Measurements from ENCODE around the gene KDELR3. TPM values are rescaled to one million over a fixed set of nuclear protein-coding genes. Genes with fewer than 3 reads are reported as not detected.

The KDELR3 gene
- polyA plus RNA-seq, 3 donors: not detected

- no peak overlapping the region for H2AFZ ChIP-seq (ENCODE audit: insufficient read depth, low read depth, low read length, poor library complexity, severe bottlenecking)
- Mint-ChIP-seq H3K4me1 (peaks cover 8% of the 10 kb centered on the region), H3K4me3 (peak overlapping the region; percentile 72 to 87), H3K36me3 (peaks cover 6 to 11% of the 10 kb centered on the region in 2 donors), H3K27ac (peak overlapping the region in 1 of 7 donors; percentile 13), H3K27me3 (ENCODE audit: low read depth in 3 of 3) (peaks cover 81 to 94% (median 84%) of the 10 kb centered on the region in 3 donors), H3K9me3 (peaks cover 0 to 18% (median 8%) of the 10 kb centered on the region in 7 donors)
- under 1% methylated on average over 62 of the region's 67 CpGs for WGBS (ENCODE audit: insufficient coverage)
- H3K9ac ChIP-seq (ENCODE audit: insufficient read depth, low read length, poor library complexity, severe bottlenecking): no peak overlapping the region
- peaks cover 6% of the 10 kb centered on the region for H4K20me1 ChIP-seq (ENCODE audit: insufficient read depth, low read length)
- TF ChIP-seq CTCF (IDR thresholded peaks at IDR 0.05): no peak
- H3K36me3 ChIP-seq (replicated peaks in 1 of 2; ENCODE audit: control insufficient read depth in 1 of 2, insufficient read depth in 2 of 2, low read length in 2 of 2): no peaks in the 10 kb centered on the region
- peak overlapping the region in 1 of 3 experiments; percentile 49 for H3K4me3 ChIP-seq (replicated peaks in 1 of 3; ENCODE audit: low read depth in 2 of 3, low read length in 3 of 3)
- H3K4me2 ChIP-seq (replicated peaks; ENCODE audit: extremely low read depth, low read length, poor library complexity, severe bottlenecking): peak overlapping the region; percentile 57
- no peaks in the 10 kb centered on the region for H3K79me2 ChIP-seq (ENCODE audit: insufficient read depth, low read length)
- H3K9me3 ChIP-seq (replicated peaks in 1 of 2; ENCODE audit: control insufficient read depth in 1 of 2, insufficient read depth in 1 of 2, low read length in 2 of 2): peaks cover 0 to 24% of the 10 kb centered on the region in 2 donors
- H3K27ac ChIP-seq (ENCODE audit: low read depth in 1 of 2, low read length in 2 of 2): no peak overlapping the region
- peaks cover 3 to 6% of the 10 kb centered on the region in 2 donors for H3K4me1 ChIP-seq (ENCODE audit: control insufficient read depth in 1 of 2, insufficient read depth in 2 of 2, low read length in 2 of 2)
- H3K27me3 ChIP-seq (ENCODE audit: control insufficient read depth in 2 of 2, insufficient read depth in 2 of 2, low read length in 2 of 2): peaks cover 44 to 85% of the 10 kb centered on the region in 2 donors
- intact Hi-C loops (cut with micrococcal nuclease): no loop called here
- DNase-seq: no peak
These were observed 13.4 kb upstream of the KDELR3 start for GRCh38 chr22:38454353-38455075.

GRCh38 chr22:38455076-38455529, 12.8 kb upstream of the KDELR3 start, which contains the start of gene KCNJ4:
Gene KCNJ4 (minus strand): TSS chr22:38455199. CDS start chr22:38428132, 27,067 bp downstream.
- Mint-ChIP-seq H3K4me3 (peak within 1 kb of the TSS; percentile 72 to 87), H3K27ac (peak within 1 kb of the TSS in 1 of 7 donors; percentile 13), H3K27me3 (ENCODE audit: low read depth in 3 of 3) (peaks cover 82 to 94% (median 85%) of the 10 kb centered on the region in 3 donors), H3K4me1 (peaks cover 8% of the 10 kb centered on the region), H3K36me3 (peaks cover 6 to 11% of the 10 kb centered on the region in 2 donors), H3K9me3 (peaks cover 0 to 18% (median 8%) of the 10 kb centered on the region in 7 donors)
- H3K4me2 ChIP-seq (replicated peaks; ENCODE audit: extremely low read depth, low read length, poor library complexity, severe bottlenecking): peak within 1 kb of the TSS; percentile 57
- no peaks in the 10 kb centered on the region for H3K79me2 ChIP-seq (ENCODE audit: insufficient read depth, low read length)
- peaks cover 6% of the 10 kb centered on the region for H4K20me1 ChIP-seq (ENCODE audit: insufficient read depth, low read length)
- H3K27me3 ChIP-seq (ENCODE audit: control insufficient read depth in 2 of 2, insufficient read depth in 2 of 2, low read length in 2 of 2): peaks cover 47 to 85% of the 10 kb centered on the region in 2 donors
- TF ChIP-seq CTCF (IDR thresholded peaks at IDR 0.05): no peak
- no peak for DNase-seq
- no peak within 1 kb of the TSS for H3K9ac ChIP-seq (ENCODE audit: insufficient read depth, low read length, poor library complexity, severe bottlenecking)
- WGBS (ENCODE audit: insufficient coverage): under 1% methylated on average over 72 of the region's 76 CpGs
- H3K4me3 ChIP-seq (replicated peaks in 1 of 3; ENCODE audit: low read depth in 2 of 3, low read length in 3 of 3): peak within 1 kb of the TSS in 1 of 3 experiments; percentile 49
- peaks cover 3 to 6% of the 10 kb centered on the region in 2 donors for H3K4me1 ChIP-seq (ENCODE audit: control insufficient read depth in 1 of 2, insufficient read depth in 2 of 2, low read length in 2 of 2)
- intact Hi-C loops (cut with micrococcal nuclease): no loop called here
- no peak within 1 kb of the TSS for H2AFZ ChIP-seq (ENCODE audit: insufficient read depth, low read depth, low read length, poor library complexity, severe bottlenecking)
- H3K27ac ChIP-seq (ENCODE audit: low read depth in 1 of 2, low read length in 2 of 2): no peak within 1 kb of the TSS
- H3K9me3 ChIP-seq (replicated peaks in 1 of 2; ENCODE audit: control insufficient read depth in 1 of 2, insufficient read depth in 1 of 2, low read length in 2 of 2): peaks cover 0 to 24% of the 10 kb centered on the region in 2 donors
- no peaks in the 10 kb centered on the region for H3K36me3 ChIP-seq (replicated peaks in 1 of 2; ENCODE audit: control insufficient read depth in 1 of 2, insufficient read depth in 2 of 2, low read length in 2 of 2)
